ENCODE data around the gene IL3. TPM values are rescaled to one million over a fixed set of nuclear protein-coding genes. Genes with fewer than 3 reads are reported as not detected.

IL3 gene
- total RNA-seq, 1 experiment from 2014 or later: not detected

GRCh38 chr5:132024789-132025402 lies 35.6 kb upstream of the IL3 start (continued):
- TF ChIP-seq, protein P1, sequence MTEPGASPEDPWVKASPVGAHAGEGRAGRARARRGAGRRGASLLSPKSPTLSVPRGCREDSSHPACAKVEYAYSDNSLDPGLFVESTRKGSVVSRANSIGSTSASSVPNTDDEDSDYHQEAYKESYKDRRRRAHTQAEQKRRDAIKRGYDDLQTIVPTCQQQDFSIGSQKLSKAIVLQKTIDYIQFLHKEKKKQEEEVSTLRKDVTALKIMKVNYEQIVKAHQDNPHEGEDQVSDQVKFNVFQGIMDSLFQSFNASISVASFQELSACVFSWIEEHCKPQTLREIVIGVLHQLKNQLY (CRISPR knock-in tag; IDR thresholded peaks at IDR 0.05): no peak
- TF ChIP-seq, protein P2, sequence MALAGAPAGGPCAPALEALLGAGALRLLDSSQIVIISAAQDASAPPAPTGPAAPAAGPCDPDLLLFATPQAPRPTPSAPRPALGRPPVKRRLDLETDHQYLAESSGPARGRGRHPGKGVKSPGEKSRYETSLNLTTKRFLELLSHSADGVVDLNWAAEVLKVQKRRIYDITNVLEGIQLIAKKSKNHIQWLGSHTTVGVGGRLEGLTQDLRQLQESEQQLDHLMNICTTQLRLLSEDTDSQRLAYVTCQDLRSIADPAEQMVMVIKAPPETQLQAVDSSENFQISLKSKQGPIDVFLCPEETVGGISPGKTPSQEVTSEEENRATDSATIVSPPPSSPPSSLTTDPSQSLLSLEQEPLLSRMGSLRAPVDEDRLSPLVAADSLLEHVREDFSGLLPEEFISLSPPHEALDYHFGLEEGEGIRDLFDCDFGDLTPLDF (CRISPR knock-in tag; IDR thresholded peaks at IDR 0.05): no peak
- TF ChIP-seq, protein P3, sequence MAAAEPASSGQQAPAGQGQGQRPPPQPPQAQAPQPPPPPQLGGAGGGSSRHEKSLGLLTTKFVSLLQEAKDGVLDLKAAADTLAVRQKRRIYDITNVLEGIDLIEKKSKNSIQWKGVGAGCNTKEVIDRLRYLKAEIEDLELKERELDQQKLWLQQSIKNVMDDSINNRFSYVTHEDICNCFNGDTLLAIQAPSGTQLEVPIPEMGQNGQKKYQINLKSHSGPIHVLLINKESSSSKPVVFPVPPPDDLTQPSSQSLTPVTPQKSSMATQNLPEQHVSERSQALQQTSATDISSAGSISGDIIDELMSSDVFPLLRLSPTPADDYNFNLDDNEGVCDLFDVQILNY (CRISPR knock-in tag; IDR thresholded peaks at IDR 0.05): no peak
- no peak for TF ChIP-seq GTF2I (CRISPR knock-in tag; conservative IDR thresholded peaks at IDR 0.05)
- TF ChIP-seq, protein P4, sequence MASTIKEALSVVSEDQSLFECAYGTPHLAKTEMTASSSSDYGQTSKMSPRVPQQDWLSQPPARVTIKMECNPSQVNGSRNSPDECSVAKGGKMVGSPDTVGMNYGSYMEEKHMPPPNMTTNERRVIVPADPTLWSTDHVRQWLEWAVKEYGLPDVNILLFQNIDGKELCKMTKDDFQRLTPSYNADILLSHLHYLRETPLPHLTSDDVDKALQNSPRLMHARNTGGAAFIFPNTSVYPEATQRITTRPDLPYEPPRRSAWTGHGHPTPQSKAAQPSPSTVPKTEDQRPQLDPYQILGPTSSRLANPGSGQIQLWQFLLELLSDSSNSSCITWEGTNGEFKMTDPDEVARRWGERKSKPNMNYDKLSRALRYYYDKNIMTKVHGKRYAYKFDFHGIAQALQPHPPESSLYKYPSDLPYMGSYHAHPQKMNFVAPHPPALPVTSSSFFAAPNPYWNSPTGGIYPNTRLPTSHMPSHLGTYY (CRISPR knock-in tag; IDR thresholded peaks at IDR 0.05): no peak

DNA sequence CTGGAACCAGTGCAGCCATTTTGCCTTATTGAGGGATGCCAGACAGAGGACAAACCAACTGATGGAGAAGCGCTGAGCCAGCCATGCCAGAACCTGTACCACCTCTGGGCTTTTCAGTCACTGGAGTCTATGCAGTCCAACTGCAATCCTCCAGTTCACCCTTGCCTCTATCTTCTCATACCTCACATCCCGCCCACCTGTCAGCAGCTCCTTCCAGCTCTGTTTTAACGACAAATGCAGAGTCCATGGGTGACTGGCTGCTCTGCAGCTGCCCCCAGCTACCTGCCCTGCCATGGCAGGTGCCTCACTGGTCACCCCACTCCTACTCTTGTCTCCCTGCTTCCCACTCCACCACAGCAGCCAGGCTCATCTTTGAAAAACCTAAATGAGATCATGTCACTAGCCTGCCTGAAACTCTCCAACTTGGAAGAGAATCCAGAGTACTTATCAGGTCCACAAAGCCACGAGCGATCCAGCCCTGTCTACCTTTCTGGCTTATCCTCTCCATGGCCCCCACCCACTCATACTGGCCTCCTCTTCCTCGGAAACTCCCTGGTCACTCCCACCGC lies 35.0 kb upstream of the IL3 start:
- Mint-ChIP-seq H3K36me3 (no peaks in the 10 kb centered on the region), H3K4me3 (no peak overlapping the region), H3K9me3 (no peaks in the 10 kb centered on the region), H3K27me3 (ENCODE audit: low read depth) (no peaks in the 10 kb centered on the region), H3K4me1 (no peaks in the 10 kb centered on the region), H3K27ac (no peak overlapping the region)
- CTCF ChIA-PET: interaction anchor here (1.0 kb wide), 1 partner anchor 38 kb away, joined by 3 read pairs; no protein-coding TSS in a partner anchor
- POLR2A ChIA-PET: no interaction called here
- ATAC-seq (no peak), DNase-seq (ENCODE audit: low spot score) (no peak)
- no peak for TF ChIP-seq GRHL2 (CRISPR knock-in tag; IDR thresholded peaks at IDR 0.05; ENCODE audit: insufficient replicate concordance, severe bottlenecking)
- TF ChIP-seq MXD4 (CRISPR knock-in tag; IDR thresholded peaks at IDR 0.05; ENCODE audit: borderline replicate concordance): no peak
- TF ChIP-seq SP1 (CRISPR knock-in tag; conservative IDR thresholded peaks at IDR 0.05): no peak
- TF ChIP-seq ZNF317 (CRISPR knock-in tag; IDR thresholded peaks at IDR 0.05; ENCODE audit: borderline replicate concordance, low read depth): no peak
- no peak for TF ChIP-seq TCF7 (CRISPR knock-in tag; IDR thresholded peaks at IDR 0.05; ENCODE audit: low read depth)
- TF ChIP-seq ZNF396 (CRISPR knock-in tag; IDR thresholded peaks at IDR 0.05; ENCODE audit: borderline replicate concordance): no peak
- TF ChIP-seq, protein P5, sequence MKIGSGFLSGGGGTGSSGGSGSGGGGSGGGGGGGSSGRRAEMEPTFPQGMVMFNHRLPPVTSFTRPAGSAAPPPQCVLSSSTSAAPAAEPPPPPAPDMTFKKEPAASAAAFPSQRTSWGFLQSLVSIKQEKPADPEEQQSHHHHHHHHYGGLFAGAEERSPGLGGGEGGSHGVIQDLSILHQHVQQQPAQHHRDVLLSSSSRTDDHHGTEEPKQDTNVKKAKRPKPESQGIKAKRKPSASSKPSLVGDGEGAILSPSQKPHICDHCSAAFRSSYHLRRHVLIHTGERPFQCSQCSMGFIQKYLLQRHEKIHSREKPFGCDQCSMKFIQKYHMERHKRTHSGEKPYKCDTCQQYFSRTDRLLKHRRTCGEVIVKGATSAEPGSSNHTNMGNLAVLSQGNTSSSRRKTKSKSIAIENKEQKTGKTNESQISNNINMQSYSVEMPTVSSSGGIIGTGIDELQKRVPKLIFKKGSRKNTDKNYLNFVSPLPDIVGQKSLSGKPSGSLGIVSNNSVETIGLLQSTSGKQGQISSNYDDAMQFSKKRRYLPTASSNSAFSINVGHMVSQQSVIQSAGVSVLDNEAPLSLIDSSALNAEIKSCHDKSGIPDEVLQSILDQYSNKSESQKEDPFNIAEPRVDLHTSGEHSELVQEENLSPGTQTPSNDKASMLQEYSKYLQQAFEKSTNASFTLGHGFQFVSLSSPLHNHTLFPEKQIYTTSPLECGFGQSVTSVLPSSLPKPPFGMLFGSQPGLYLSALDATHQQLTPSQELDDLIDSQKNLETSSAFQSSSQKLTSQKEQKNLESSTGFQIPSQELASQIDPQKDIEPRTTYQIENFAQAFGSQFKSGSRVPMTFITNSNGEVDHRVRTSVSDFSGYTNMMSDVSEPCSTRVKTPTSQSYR (CRISPR knock-in tag; IDR thresholded peaks at IDR 0.05): no peak
- no peak for TF ChIP-seq NR3C1 (CRISPR knock-in tag; conservative IDR thresholded peaks at IDR 0.05; ENCODE audit: low read depth)
- TF ChIP-seq FOXK1 (CRISPR knock-in tag; IDR thresholded peaks at IDR 0.05): no peak
- TF ChIP-seq, protein P2 (CRISPR knock-in tag; IDR thresholded peaks at IDR 0.05): no peak
- TF ChIP-seq, protein P1 (CRISPR knock-in tag; IDR thresholded peaks at IDR 0.05): no peak
- TF ChIP-seq ESRRA (CRISPR knock-in tag; IDR thresholded peaks at IDR 0.05; ENCODE audit: borderline replicate concordance): no peak
- TF ChIP-seq HMGA2 (CRISPR knock-in tag; IDR thresholded peaks at IDR 0.05): no peak
- no peak for TF ChIP-seq EMX1 (CRISPR knock-in tag; IDR thresholded peaks at IDR 0.05)

Data from WTC11 (cell line).